ENCODE data around the gene FGF8.

Gene FGF8

DNA sequence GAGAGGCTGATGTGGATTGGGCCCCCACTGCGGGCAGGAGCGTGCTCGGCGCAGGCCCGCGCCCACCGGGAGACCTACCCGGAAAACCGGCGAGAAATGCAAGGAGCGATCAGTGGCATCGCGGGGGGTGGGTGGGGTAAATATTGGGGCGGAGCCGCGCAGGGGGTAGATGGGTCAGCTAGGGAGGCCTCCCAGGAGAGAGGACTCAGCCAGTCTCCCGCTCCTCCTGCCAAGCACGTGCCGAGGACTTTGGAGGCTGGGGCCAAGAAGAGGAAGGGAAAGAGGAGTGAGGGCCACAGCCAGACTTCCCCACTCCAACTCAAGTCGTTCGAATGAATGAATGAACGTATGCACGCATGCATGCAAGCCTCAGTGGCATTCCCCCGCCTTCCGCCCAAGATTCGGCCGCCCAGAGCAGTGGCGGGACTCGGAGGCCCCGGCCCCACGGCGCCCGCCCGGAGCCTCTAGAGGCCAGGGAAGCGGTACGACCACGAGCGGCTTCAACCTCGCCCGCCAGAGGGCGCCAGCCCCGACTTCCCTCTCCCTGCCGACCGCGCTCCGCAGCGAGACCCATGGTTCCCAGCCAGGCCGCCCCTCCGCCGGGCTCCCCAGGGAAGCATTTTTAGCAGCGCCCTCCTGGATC, 3.8 kb upstream of the FGF8 start:
- peaks cover 0 to 24% (median 10%) of the 10 kb centered on the region in 11 experiments; a peak in 12 of 22 replicates for H3K36me3 ChIP-seq
- peaks cover 46 to 54% (median 51%) of the 10 kb centered on the region in 10 experiments for H3K4me1 ChIP-seq
- H3K9ac ChIP-seq = peak overlapping the region in 10 of 11 experiments; percentile 9 to 58 (median 40); a peak in 13 of 22 replicates
- H3K9me3 ChIP-seq (replicated peaks in 1 of 11) = no peaks in the 10 kb centered on the region; a peak in 1 of 22 replicates
- H3K27me3 ChIP-seq = peaks cover 55 to 61% (median 58%) of the 10 kb centered on the region in 11 experiments
- H4K20me1 ChIP-seq = peaks cover 6 to 68% (median 56%) of the 10 kb centered on the region in 11 experiments; a peak in 20 of 22 replicates
- no peak for TF ChIP-seq Cebpa-rat (IDR thresholded peaks at IDR 0.05)
- H3K4me3 ChIP-seq = peak overlapping the region; percentile 44 to 65 (median 52)
- H3K27ac ChIP-seq = no peak overlapping the region
- peak overlapping the region; percentile 77 to 97 (median 90) for H3K4me2 ChIP-seq

- peaks cover 0 to 17% (median 6%) of the 10 kb centered on the region in 11 experiments; a peak in 10 of 22 replicates for H3K36me3 ChIP-seq
- TF ChIP-seq Cebpa-rat (IDR thresholded peaks at IDR 0.05) = no peak
- peaks cover 6 to 75% (median 63%) of the 10 kb centered on the region in 11 experiments; a peak in 20 of 22 replicates for H4K20me1 ChIP-seq
- peak overlapping the region; percentile 44 to 65 (median 52) for H3K4me3 ChIP-seq
- H3K27ac ChIP-seq = no peak overlapping the region
- H3K9me3 ChIP-seq (replicated peaks in 1 of 11) = no peaks in the 10 kb centered on the region; a peak in 1 of 22 replicates
- peak overlapping the region in 10 of 11 experiments; percentile 4 to 58 (median 40); a peak in 13 of 22 replicates for H3K9ac ChIP-seq
- H3K27me3 ChIP-seq = peaks cover 62 to 68% (median 65%) of the 10 kb centered on the region in 11 experiments
- peak overlapping the region; percentile 77 to 97 (median 90) for H3K4me2 ChIP-seq
- H3K4me1 ChIP-seq = peaks cover 44 to 52% (median 48%) of the 10 kb centered on the region in 10 experiments
Measured at GRCh38 chr10:101778781-101779543, 3.0 kb upstream of the FGF8 start.

DNA sequence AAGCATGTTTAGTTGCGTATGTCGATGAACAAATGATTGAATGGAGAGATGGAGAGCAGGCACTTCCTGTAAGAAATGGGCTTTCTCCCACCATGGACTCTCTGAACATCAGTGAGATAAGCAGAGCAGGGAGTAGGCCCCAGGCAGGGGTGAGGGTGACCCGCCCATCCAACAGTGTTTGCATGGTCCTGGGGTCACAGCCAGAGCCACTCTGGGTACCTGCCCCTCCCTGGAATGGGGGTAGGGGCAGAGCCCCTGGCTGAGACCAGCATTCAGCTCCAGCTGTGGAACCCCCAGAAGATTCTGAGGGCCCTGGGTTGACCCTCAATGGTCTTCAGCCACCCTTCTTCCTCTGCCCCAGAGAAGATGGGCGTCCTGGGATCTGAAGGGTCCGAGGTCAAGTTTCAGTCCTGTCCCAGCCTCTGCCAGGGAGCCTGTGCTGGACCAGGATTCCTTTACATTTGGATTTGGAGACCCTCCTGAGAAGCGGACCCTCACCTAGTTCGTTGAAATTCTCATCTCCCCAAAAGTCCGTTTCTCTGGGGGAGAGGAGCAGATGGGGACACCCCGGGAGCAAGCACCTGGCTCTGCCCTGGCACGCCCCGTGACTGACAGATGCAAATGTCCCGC, 2.4 kb upstream of the FGF8 start:
- Histone ChIP-seq H3K9me3 (replicated peaks in 1 of 11) (no peaks in the 10 kb centered on the region; a peak in 1 of 22 replicates), H3K4me2 (peak overlapping the region; percentile 77 to 97 (median 90)), H3K4me3 (peak overlapping the region in 9 of 10 experiments; percentile 44 to 65 (median 53); a peak in 9 of 20 replicates), H3K4me1 (peaks cover 38 to 46% (median 43%) of the 10 kb centered on the region in 10 experiments), H3K27ac (no peak overlapping the region), H3K9ac (peak overlapping the region in 3 of 11 experiments; percentile 30 to 58 (median 55); a peak in 1 of 22 replicates), H3K27me3 (peaks cover 69 to 75% (median 72%) of the 10 kb centered on the region in 11 experiments), H4K20me1 (peaks cover 6 to 81% (median 68%) of the 10 kb centered on the region in 11 experiments; a peak in 20 of 22 replicates), H3K36me3 (peaks cover 0 to 15% (median 5%) of the 10 kb centered on the region in 11 experiments; a peak in 8 of 22 replicates)
- no peak for TF ChIP-seq Cebpa-rat (IDR thresholded peaks at IDR 0.05)

DNA sequence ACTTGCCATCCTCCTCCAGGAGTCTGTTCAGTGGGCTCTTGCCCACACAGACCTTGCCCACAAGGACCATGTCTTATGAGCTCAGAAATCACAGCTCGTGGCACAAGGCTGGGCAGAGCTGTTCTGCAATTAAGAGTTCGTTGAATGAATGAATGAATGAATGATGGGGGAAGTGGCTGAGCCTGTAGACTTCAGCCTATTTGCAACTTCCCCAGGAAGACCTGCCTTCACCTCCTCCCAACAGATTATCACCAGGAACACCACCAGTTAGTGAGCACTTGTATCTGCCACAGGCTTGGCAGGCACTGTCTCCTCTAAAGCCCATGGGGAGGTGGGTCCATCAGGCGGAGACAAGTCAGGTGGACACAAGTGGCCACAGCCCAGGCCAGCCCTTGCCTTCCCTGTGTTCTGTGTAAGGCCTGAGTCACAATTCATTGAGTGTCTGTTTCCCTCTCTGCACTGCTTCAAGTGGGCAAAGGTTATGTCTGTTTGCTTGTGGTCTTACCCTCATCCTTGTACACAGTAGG, 1.8 kb upstream of the FGF8 start:
- Histone ChIP-seq H3K9ac (no peak overlapping the region), H3K27me3 (peaks cover 75 to 81% (median 78%) of the 10 kb centered on the region in 11 experiments), H3K9me3 (replicated peaks in 1 of 11) (no peaks in the 10 kb centered on the region; a peak in 1 of 22 replicates), H4K20me1 (peaks cover 6 to 87% (median 74%) of the 10 kb centered on the region in 11 experiments; a peak in 20 of 22 replicates), H3K27ac (no peak overlapping the region), H3K36me3 (peaks cover 0 to 15% (median 5%) of the 10 kb centered on the region in 11 experiments; a peak in 8 of 22 replicates), H3K4me2 (no peak overlapping the region), H3K4me3 (no peak overlapping the region), H3K4me1 (peaks cover 37 to 44% (median 42%) of the 10 kb centered on the region in 10 experiments)
- TF ChIP-seq Cebpa-rat (IDR thresholded peaks at IDR 0.05) = no peak

DNA sequence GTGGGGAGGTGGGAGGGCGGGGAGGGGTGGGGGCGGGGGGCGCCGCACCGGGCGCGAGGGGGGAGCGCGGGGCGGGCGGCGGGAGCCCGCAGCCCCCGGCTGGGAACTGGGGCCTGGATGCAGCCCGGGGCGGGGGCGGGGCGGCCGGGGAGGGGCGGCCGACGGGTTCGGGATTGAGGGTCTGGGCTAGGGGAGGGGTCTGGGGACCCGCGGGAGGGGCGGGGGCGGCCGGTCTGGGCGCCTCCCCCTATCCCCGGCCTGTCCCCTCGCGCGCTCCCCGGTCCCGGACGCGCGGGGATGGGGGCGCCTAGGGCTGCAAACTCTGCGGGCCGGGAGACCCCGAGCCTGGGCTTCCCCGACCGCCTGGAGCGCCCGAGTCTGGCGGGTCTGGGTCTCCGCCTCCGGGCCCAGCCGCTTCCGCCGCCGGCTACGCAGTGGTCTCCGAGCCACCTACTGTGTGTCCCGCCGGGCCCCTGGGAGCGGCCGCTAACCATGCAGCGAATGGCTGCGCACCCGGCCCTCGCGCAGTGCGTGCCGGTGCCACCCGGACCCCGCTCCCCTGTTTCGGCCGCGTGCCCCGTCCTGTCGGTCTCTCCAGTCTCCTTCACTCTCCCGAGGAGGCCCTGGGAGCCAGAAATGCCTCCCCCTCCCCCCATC, 375 bp upstream of the FGF8 start:
- no peaks in the 10 kb centered on the region; a peak in 1 of 22 replicates for H3K9me3 ChIP-seq (replicated peaks in 1 of 11)
- H3K4me1 ChIP-seq = peaks cover 25 to 30% (median 29%) of the 10 kb centered on the region in 10 experiments
- no peak overlapping the region for H3K4me2 ChIP-seq
- peaks cover 89 to 95% (median 92%) of the 10 kb centered on the region in 11 experiments for H3K27me3 ChIP-seq
- H3K36me3 ChIP-seq = peaks cover 0 to 15% (median 5%) of the 10 kb centered on the region in 11 experiments; a peak in 8 of 22 replicates
- TF ChIP-seq Cebpa-rat (IDR thresholded peaks at IDR 0.05) = no peak
- no peak overlapping the region for H3K9ac ChIP-seq
- peaks cover 6 to 90% (median 81%) of the 10 kb centered on the region in 11 experiments; a peak in 20 of 22 replicates for H4K20me1 ChIP-seq
- H3K4me3 ChIP-seq = no peak overlapping the region
- no peak overlapping the region for H3K27ac ChIP-seq

DNA sequence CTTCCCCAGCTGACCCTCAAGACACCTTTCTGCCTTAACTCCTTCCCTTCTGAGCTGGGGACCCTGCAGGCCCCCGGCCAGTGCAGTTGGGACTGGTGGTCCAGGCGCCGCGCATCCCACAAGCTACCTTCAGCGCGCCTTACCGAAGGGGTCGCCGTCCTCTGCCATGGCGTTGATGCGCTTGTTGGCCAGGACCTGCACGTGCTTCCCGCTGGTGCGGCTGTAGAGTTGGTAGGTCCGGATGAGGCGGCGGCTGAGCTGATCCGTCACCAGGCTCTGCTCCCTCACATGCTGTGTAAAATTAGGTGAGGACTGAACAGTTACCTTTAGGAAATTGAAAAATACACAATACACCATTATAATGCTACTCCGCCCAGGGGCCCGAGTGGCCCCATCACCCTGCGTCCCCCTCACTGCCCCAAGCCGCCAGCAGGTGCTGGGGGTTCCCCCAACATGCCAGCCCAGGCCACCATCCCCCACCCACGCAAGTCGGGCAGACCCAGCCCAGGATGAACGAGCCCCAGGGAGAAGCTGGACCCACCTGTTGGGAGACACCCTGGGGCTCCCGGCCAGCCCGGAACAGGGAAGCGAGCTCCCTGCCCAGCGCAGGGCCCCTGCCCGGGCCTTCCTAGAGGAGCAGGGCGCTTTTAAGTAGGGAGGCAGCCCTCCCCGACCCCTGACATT, 1.2 kb downstream of the FGF8 start:
- H3K9ac ChIP-seq = no peak overlapping the region

GRCh38 chr10:101773923-101774588, 1.9 kb downstream of the FGF8 start:
- peaks cover 0 to 15% (median 0%) of the 10 kb centered on the region in 11 experiments; a peak in 7 of 22 replicates for H3K36me3 ChIP-seq
- H3K4me1 ChIP-seq = peaks cover 6 to 8% (median 7%) of the 10 kb centered on the region in 10 experiments; a peak in 17 of 20 replicates
- peaks cover 83 to 99% (median 95%) of the 10 kb centered on the region in 11 experiments for H3K27me3 ChIP-seq
- no peak overlapping the region for H3K27ac ChIP-seq
- no peak for TF ChIP-seq Cebpa-rat (IDR thresholded peaks at IDR 0.05)
- no peak overlapping the region for H3K4me2 ChIP-seq
- H4K20me1 ChIP-seq = peaks cover 0 to 77% (median 60%) of the 10 kb centered on the region in 11 experiments; a peak in 18 of 22 replicates
- H3K9me3 ChIP-seq (replicated peaks in 1 of 11) = no peaks in the 10 kb centered on the region; a peak in 1 of 22 replicates
- no peak overlapping the region for H3K9ac ChIP-seq
- no peak overlapping the region for H3K4me3 ChIP-seq

More for the DNA sequence above, 1.2 kb downstream of the FGF8 start:
- Histone ChIP-seq H3K36me3 (peaks cover 0 to 15% (median 0%) of the 10 kb centered on the region in 11 experiments; a peak in 7 of 22 replicates), H3K27ac (no peak overlapping the region), H3K4me2 (no peak overlapping the region), H4K20me1 (peaks cover 0 to 78% (median 67%) of the 10 kb centered on the region in 11 experiments; a peak in 18 of 22 replicates), H3K27me3 (peaks cover 90 to 99% (median 96%) of the 10 kb centered on the region in 11 experiments), H3K9me3 (replicated peaks in 1 of 11) (no peaks in the 10 kb centered on the region; a peak in 1 of 22 replicates), H3K4me1 (peaks cover 13 to 15% (median 14%) of the 10 kb centered on the region in 10 experiments; a peak in 19 of 20 replicates), H3K4me3 (no peak overlapping the region)
- no peak for TF ChIP-seq Cebpa-rat (IDR thresholded peaks at IDR 0.05)
